Body of pancreas (tissue), 4 donors: ENCODE data around the gene MRPL40. TPM values are rescaled to one million over a fixed set of nuclear protein-coding genes. Genes with fewer than 3 reads are reported as not detected.

Source experiments
- ATAC-seq: fragments of 150-250 bp; one replicate; pipeline ENCODE4 v1.9.1; 2016
- DNase-seq, 4 donors: peaks; one replicate each; pipeline ENCODE4 v3.0.0-alpha.2; 2019
- H3K27ac ChIP-seq, 4 donors: fragments of 200-600 bp; sonication (generic); 1 replicate in 3 of 4; 2 replicates in 1 of 4; pipeline versions ENCODE4 v1.5.1 to v1.6.1; 2016 to 2019; ENCODE audit warnings: mild to moderate bottlenecking in 1 of 4, mixed read lengths in 1 of 4, moderate library complexity in 1 of 4
- H3K27me3 ChIP-seq, 2 donors: fragments of 200-600 bp; sonication (generic); one replicate each; pipeline ENCODE4 v1.6.0; 2016; ENCODE audit warnings: mild to moderate bottlenecking in 1 of 2
- H3K36me3 ChIP-seq, 2 donors: fragments of 200-600 bp; sonication (generic); replicated peaks in 1 of 2; 2 replicates each; pipeline ENCODE4 v1.5.1; 2016; ENCODE audit warnings: low read depth in 2 of 2; ENCODE audit not compliant: insufficient read depth in 1 of 2
- H3K4me1 ChIP-seq: fragments of 200-600 bp; sonication (generic); one replicate; pipeline ENCODE4 v1.6.0; 2016
- H3K4me3 ChIP-seq, 2 donors: fragments of 200-600 bp; sonication (generic); 1 replicate in 1 of 2; 2 replicates in 1 of 2; pipeline ENCODE4 v1.5.1; 2016 to 2019
- H3K9me3 ChIP-seq, 3 donors: fragments of 200-600 bp; sonication (generic); 1 replicate in 2 of 3; 2 replicates in 1 of 3; pipeline ENCODE4 v1.5.1; 2016
- CTCF ChIP-seq, 7 experiments: fragments of 450-650 bp in 4 of 7; fragments of 200-600 bp in 3 of 7; sonication (generic) in 3 of 7; IDR thresholded peaks; one replicate each; pipeline ENCODE4 v1.5.1; 2016 to 2019; ENCODE audit warnings: antibody characterized with exemption in 7 of 7
- POLR2A ChIP-seq, 3 donors: fragments of 450-650 bp; IDR thresholded peaks; one replicate each; pipeline ENCODE4 v1.6.1; 2016; ENCODE audit warnings: antibody characterized with exemption in 3 of 3, mild to moderate bottlenecking in 2 of 3
- WGBS, 2 donors: methylation state at CpG; one replicate each; pipeline ENCODE4 v1.1.5; 2017; 5-methylcytosine and 5-hydroxymethylcytosine counted together
- intact Hi-C: fragments of 100-400 bp; cut with DNase I; formaldehyde crosslinking; loops from one replicate; pipeline ENCODE4 v1.15.1; 2023
- total RNA-seq, 2 donors: library from RNA; depleted of rRNA; stranded (reverse); fragments of >200 nt; gene quantifications; one replicate each; pipeline ENCODE4 v1.1.0, GENCODE V29; 2016

MRPL40 gene
- 10 to 100 TPM in 1 of 2 donors, 1 to 10 TPM in 1; 4.0 to 13.5 TPM for total RNA-seq

- ATAC-seq (peak; percentile 94), DNase-seq (peak; percentile 93 to 95 (median 94))
- no peaks in the 10 kb centered on the region for H3K27me3 ChIP-seq
- H3K4me3 ChIP-seq, result peak within 1 kb of the TSS; percentile 80 to 94
- WGBS, 2 donors, result 0 to 1% methylated on average over 7 to 74 of the region's 74 CpGs
- TF ChIP-seq CTCF (IDR thresholded peaks at IDR 0.05), result peak in 2 of 7 experiments; percentile 11 to 36
- peak; percentile 86 to 93 (median 90) for TF ChIP-seq POLR2A (IDR thresholded peaks at IDR 0.05)
- peak within 1 kb of the TSS; percentile 76 to 98 (median 92) for H3K27ac ChIP-seq
- peaks cover 0 to 5% of the 10 kb centered on the region in 2 donors for H3K36me3 ChIP-seq
- intact Hi-C loops, result no loop called here
- H3K9me3 ChIP-seq, result no peaks in the 10 kb centered on the region
- peaks cover 27% of the 10 kb centered on the region for H3K4me1 ChIP-seq
Observed at GRCh38 chr22:19432133-19432851, at the start of gene MRPL40. TSS of gene MRPL40 (plus strand) at chr22:19432545. CDS start at chr22:19432555, 10 bp downstream.

- Histone ChIP-seq H3K4me1 (no peaks in the 10 kb centered on the region), H3K27ac (no peak overlapping the region), H3K4me3 (no peak overlapping the region), H3K36me3 (peaks cover 0 to 21% of the 10 kb centered on the region in 2 donors), H3K9me3 (no peaks in the 10 kb centered on the region), H3K27me3 (no peaks in the 10 kb centered on the region)
- intact Hi-C loops, result no loop called here
- DNase-seq (peak in 2 of 4 donors; percentile 27 to 44), ATAC-seq (no peak)
- 67 to 81% methylated on average over 9 of the region's 9 CpGs for WGBS, 2 donors
- TF ChIP-seq CTCF (IDR thresholded peaks at IDR 0.05) (no peak), POLR2A (IDR thresholded peaks at IDR 0.05) (no peak)
Observed at GRCh38 chr22:19383292-19383691, 49.1 kb upstream of the MRPL40 start.

GRCh38 chr22:19385221-19385906 lies 47.0 kb upstream of the MRPL40 start:
- Histone ChIP-seq H3K27me3 (no peaks in the 10 kb centered on the region), H3K27ac (no peak overlapping the region), H3K36me3 (peaks cover 0 to 27% of the 10 kb centered on the region in 2 donors), H3K4me3 (no peak overlapping the region), H3K4me1 (no peaks in the 10 kb centered on the region), H3K9me3 (no peaks in the 10 kb centered on the region)
- ATAC-seq (no peak), DNase-seq (no peak)
- TF ChIP-seq CTCF (IDR thresholded peaks at IDR 0.05), result no peak
- no peak for TF ChIP-seq POLR2A (IDR thresholded peaks at IDR 0.05)
- intact Hi-C loops, result no loop called here
- WGBS, 2 donors, result 89 to 93% methylated on average over 8 to 14 of the region's 14 CpGs

GRCh38 chr22:19386248-19386647 lies 46.1 kb upstream of the MRPL40 start:
- Histone ChIP-seq H3K27ac (no peak overlapping the region), H3K36me3 (peaks cover 0 to 27% of the 10 kb centered on the region in 2 donors), H3K4me3 (no peak overlapping the region), H3K4me1 (no peaks in the 10 kb centered on the region), H3K9me3 (no peaks in the 10 kb centered on the region), H3K27me3 (no peaks in the 10 kb centered on the region)
- no peak for ATAC-seq
- DNase-seq, result no peak
- intact Hi-C loops, result no loop called here
- TF ChIP-seq CTCF (IDR thresholded peaks at IDR 0.05) (no peak), POLR2A (IDR thresholded peaks at IDR 0.05) (no peak)
- 100% methylated on average over 2 of the region's 2 CpGs for WGBS, 2 donors
